Thyroid gland (tissue), 4 donors: ENCODE data around the gene TMEM164.

Experiments used
- CTCF ChIP-seq, 6 experiments: fragments of 200-600 bp in 3 of 6; fragments of 450-650 bp in 3 of 6; sonication (generic) in 3 of 6; IDR thresholded peaks; one replicate each; pipeline ENCODE4 v1.5.1; 2016 to 2019; ENCODE audit warnings: antibody characterized with exemption in 6 of 6, mild to moderate bottlenecking in 2 of 6, inconsistent platforms in 1 of 6, moderate library complexity in 1 of 6
- POLR2A ChIP-seq, 2 donors: fragments of 450-650 bp; IDR thresholded peaks; one replicate each; pipeline ENCODE4 v1.6.1; 2017; ENCODE audit warnings: antibody characterized with exemption in 2 of 2, mild to moderate bottlenecking in 2 of 2, moderate library complexity in 1 of 2

GRCh38 chrX:110003167-110004156, 548 bp downstream of the TMEM164 start:
- no peak for TF ChIP-seq CTCF (IDR thresholded peaks at IDR 0.05)
- no peak for TF ChIP-seq POLR2A (IDR thresholded peaks at IDR 0.05)
